GM12878 (cell line): ENCODE results near the gene ITK. TPM values are rescaled to one million over a fixed set of nuclear protein-coding genes. Genes with fewer than 3 reads are reported as not detected.

Experiments used
- ATAC-seq: fragments of 200-7000 bp; cut with Tn5 transposase; 3 replicates; pipeline ENCODE4 v1.9.1; 2020; ENCODE audit warnings: mild to moderate bottlenecking, moderate library complexity
- BruUV-seq: library from RNA; stranded (reverse); fragments of 400-500 nt; replicated peaks from 2 replicates; lab custom pipeline; 2021; lab: Mats Ljungman, UMichigan
- CTCF ChIA-PET: fragments of 300-600 bp; sonication (Branson Sonifier 250); formaldehyde crosslinking; extraction: SDS; loops from one replicate; lab custom pipeline; 2021; ENCODE audit warnings: inconsistent platforms; lab: Yijun Ruan, JAX
- POLR2A ChIA-PET: fragments of 350-600 bp; formaldehyde crosslinking; extraction: SDS; loops from one replicate; lab custom pipeline; 2021; ENCODE audit warnings: inconsistent platforms; lab: Charles Lee
- RAD21 ChIA-PET: fragments of 300-600 bp; sonication (Branson Sonifier 250); formaldehyde crosslinking; loops from one replicate; lab custom pipeline; 2023; ENCODE audit warnings: antibody characterized with exemption; ENCODE audit not compliant: unreplicated experiment; lab: Charles Lee
- SMC1A ChIA-PET: fragments of 300-600 bp; sonication (Branson Sonifier 250); formaldehyde crosslinking; loops from one replicate; lab custom pipeline; 2023; ENCODE audit not compliant: unreplicated experiment, uncharacterized antibody; lab: Charles Lee
- DNase-seq: peaks from one replicate; pipeline ENCODE4 v3.0.0-alpha.2; 2011; ENCODE audit warnings: low read depth, low spot score
- FAIRE-seq: peaks from 3 replicates; lab custom pipeline; 2011; peaks lifted over from hg19 to GRCh38; lab: Jason Lieb, UNC
- H2AFZ ChIP-seq: 2 replicates; pipeline ENCODE4 v1.6.0; 2011; ENCODE audit warnings: low read depth, low read length, control low read depth; ENCODE audit not compliant: control insufficient read depth
- H3K27ac ChIP-seq: 2 replicates; pipeline ENCODE4 v1.5.1; 2011; ENCODE audit warnings: control low read depth; ENCODE audit not compliant: control insufficient read depth, insufficient read depth
- H3K27me3 ChIP-seq, 2 experiments: replicated peaks in 1 of 2; 2 replicates each; pipeline versions ENCODE4 v1.6.0 to v1.6.1; 2011; ENCODE audit warnings: low read length in 1 of 2; ENCODE audit not compliant: control insufficient read depth in 2 of 2, insufficient read depth in 2 of 2
- H3K36me3 ChIP-seq, 2 experiments: 2 replicates each; pipeline ENCODE4 v1.5.1; 2011; ENCODE audit warnings: low read length in 1 of 2; ENCODE audit not compliant: control insufficient read depth in 2 of 2, insufficient read depth in 2 of 2
- H3K4me1 ChIP-seq: 2 replicates; pipeline ENCODE4 v1.6.1; 2011; ENCODE audit warnings: mild to moderate bottlenecking, low read length, moderate library complexity, mixed read lengths; ENCODE audit not compliant: control insufficient read depth, insufficient read depth
- H3K4me2 ChIP-seq: 2 replicates; pipeline ENCODE4 v1.6.0; 2011; ENCODE audit warnings: control low read depth; ENCODE audit not compliant: control insufficient read depth, insufficient read depth
- H3K4me3 ChIP-seq: fragments of 200-600 bp; sonication (generic); 2 replicates; pipeline ENCODE4 v1.5.1; 2016
- H3K79me2 ChIP-seq: 2 replicates; pipeline ENCODE4 v1.6.0; 2011; ENCODE audit warnings: low read length; ENCODE audit not compliant: control insufficient read depth, insufficient read depth
- H3K9ac ChIP-seq: 2 replicates; pipeline ENCODE4 v1.8.0; 2011; ENCODE audit warnings: low read length, control low read depth, mixed read lengths; ENCODE audit not compliant: control insufficient read depth, insufficient read depth
- H3K9me3 ChIP-seq: replicated peaks from 3 replicates; pipeline ENCODE4 v1.5.1; 2011; ENCODE audit warnings: mild to moderate bottlenecking, low read length; ENCODE audit not compliant: control insufficient read depth, insufficient read depth
- H4K20me1 ChIP-seq: 2 replicates; pipeline ENCODE4 v1.6.0; 2011; ENCODE audit not compliant: control insufficient read depth, insufficient read depth
- JUNB ChIP-seq: IDR thresholded peaks from 2 replicates; pipeline ENCODE4 v1.6.1; 2016; ENCODE audit warnings: antibody characterized with exemption, mild to moderate bottlenecking
- MEF2B ChIP-seq: fragments of 450-650 bp; IDR thresholded peaks from 2 replicates; pipeline ENCODE4 v1.6.1; 2018; ENCODE audit warnings: mild to moderate bottlenecking, moderate library complexity; ENCODE audit not compliant: partially characterized antibody, poor library complexity, severe bottlenecking
- NFXL1 ChIP-seq: fragments of 450-650 bp; IDR thresholded peaks from 2 replicates; pipeline ENCODE4 v1.6.1; 2017; ENCODE audit warnings: antibody characterized with exemption, mild to moderate bottlenecking, borderline replicate concordance
- POLR2AphosphoS2 ChIP-seq: IDR thresholded peaks from 2 replicates; pipeline ENCODE4 v1.6.1; 2011; ENCODE audit warnings: low read depth, mild to moderate bottlenecking, low read length, improper control_type of control experiment, moderate library complexity
- SPI1 ChIP-seq: IDR thresholded peaks from 2 replicates; pipeline ENCODE4 v1.6.1; 2011; ENCODE audit warnings: low read depth, mild to moderate bottlenecking, low read length, moderate library complexity, borderline replicate concordance; ENCODE audit not compliant: insufficient read depth
- STAT3 ChIP-seq: IDR thresholded peaks from 2 replicates; pipeline ENCODE4 v1.6.1; 2011; ENCODE audit warnings: low read depth, low read length, improper control_type of control experiment
- WGBS: methylation state at CpG from one replicate; pipeline ENCODE4 v1.1.6; 2016; ENCODE audit warnings: low lambda C conversion rate; ENCODE audit not compliant: insufficient replicate concordance, insufficient coverage; ENCODE audit errors: missing lambda C conversion rate; 5-methylcytosine and 5-hydroxymethylcytosine counted together
- in situ Hi-C: fragments of 300-500 bp; cut with MboI; formaldehyde crosslinking; loops from 9 replicates; pipeline ENCODE4 v1.14.3; 2018; ENCODE audit warnings: mixed read lengths
- intact Hi-C: fragments of 100-400 bp; cut with micrococcal nuclease; formaldehyde crosslinking; loops from one replicate; pipeline ENCODE4 v1.14.2; 2022; ENCODE audit not compliant: unreplicated experiment
- polyA plus RNA-seq, 11 experiments: library from polyadenylated mRNA; depleted of rRNA in 4 of 11; unstranded in 6 of 11; stranded (reverse) in 5 of 11; fragments of >200 nt; fragmentation: Nextera tagmentation in 4 of 11; fragmentation: Illumina TruSeq in 1 of 11; extraction: Ambion mirVana in 4 of 11; extraction: Trizol in 1 of 11; gene quantifications; 1 replicate in 1 of 11; 2 replicates in 10 of 11; pipeline versions ENCODE4 v1.2.1 to v1.2.3, GENCODE V29; 2011 to 2016; ENCODE audit warnings: inconsistent platforms in 2 of 11, missing spikeins in 2 of 11, low read depth in 1 of 11
- total RNA-seq, 4 experiments: library from RNA; depleted of rRNA in 3 of 4; stranded (reverse); fragments of >200 nt in 3 of 4; fragmentation: Illumina TruSeq in 1 of 4; extraction: Trizol in 1 of 4; gene quantifications; 2 replicates each; pipeline versions ENCODE4 v1.2.1 to v1.2.3, GENCODE V29; 2013 to 2021

ITK gene
- total and polyA plus RNA-seq, 10 of the 15 experiments (the other 5 are each of a cell fraction or from before 2014, with no cell fraction given), result 0.05 to 2.4 (median 0.76) TPM

GRCh38 chr5:157196045-157196444 is 15.4 kb downstream of the ITK start:
- no TSS peak for BruUV-seq
- ChIA-PET POLR2A (interaction anchor here (2.1 kb wide), 1 partner anchor 18 kb away, joined by 6 read pairs; no protein-coding TSS in a partner anchor), SMC1A (interaction anchor here (0.7 to 2.5 kb wide), 8 partner anchors 9 to 80 kb away, joined by 3 to 10 read pairs (median 3); no protein-coding TSS in a partner anchor), CTCF (interaction anchor here (0.6 to 2.0 kb wide), 4 partner anchors 9 to 57 kb away, joined by 3 to 5 read pairs (median 4); no protein-coding TSS in a partner anchor), RAD21 (interaction anchor here (1.2 to 1.8 kb wide), 5 partner anchors 18 to 47 kb away, joined by 4 to 9 read pairs (median 5); no protein-coding TSS in a partner anchor)
- H4K20me1 ChIP-seq, result no peaks in the 10 kb centered on the region
- TF ChIP-seq SPI1, result no peak
- TF ChIP-seq MEF2B, result peak; percentile 41
- H3K79me2 ChIP-seq, result no peaks in the 10 kb centered on the region
- H3K36me3 ChIP-seq, result no peaks in the 10 kb centered on the region
- no peaks in the 10 kb centered on the region for H3K4me1 ChIP-seq
- no peak overlapping the region for H3K9ac ChIP-seq
- no peak overlapping the region for H3K4me3 ChIP-seq
- H3K9me3 ChIP-seq, result no peaks in the 10 kb centered on the region
- no peak overlapping the region for H3K4me2 ChIP-seq
- ATAC-seq (peak; percentile 56), FAIRE-seq (no peak), DNase-seq (no peak)
- in situ Hi-C loops (no loop called here), intact Hi-C loops (no loop called here)
- no peak overlapping the region for H3K27ac ChIP-seq
- no peak overlapping the region for H2AFZ ChIP-seq
- no peaks in the 10 kb centered on the region for H3K27me3 ChIP-seq

- Histone ChIP-seq H3K4me2 (no peak overlapping the region), H2AFZ (no peak overlapping the region), H3K4me1 (no peaks in the 10 kb centered on the region), H3K27ac (no peak overlapping the region), H3K27me3 (no peaks in the 10 kb centered on the region), H3K4me3 (no peak overlapping the region), H3K36me3 (no peaks in the 10 kb centered on the region), H4K20me1 (no peaks in the 10 kb centered on the region), H3K9ac (no peak overlapping the region), H3K79me2 (no peaks in the 10 kb centered on the region), H3K9me3 (no peaks in the 10 kb centered on the region)
- in situ Hi-C loops, result no loop called here
- no TSS peak for BruUV-seq
- no peak for ATAC-seq
- no peak for DNase-seq
- 97% methylated on average over 3 of the region's 3 CpGs for WGBS
- FAIRE-seq, result no peak
- ChIA-PET RAD21 (interaction anchor here (1.1 to 1.8 kb wide), 4 partner anchors 25 to 56 kb away, joined by 3 to 9 read pairs (median 4); no protein-coding TSS in a partner anchor), SMC1A (interaction anchor here (1.0 to 2.5 kb wide), 3 partner anchors 25 to 57 kb away, joined by 3 to 10 read pairs (median 5); no protein-coding TSS in a partner anchor), POLR2A (interaction anchor here (2.1 kb wide), 1 partner anchor 17 kb away, joined by 6 read pairs; no protein-coding TSS in a partner anchor), CTCF (interaction anchor here (2.0 kb wide), 1 partner anchor 22 kb away, joined by 5 read pairs; no protein-coding TSS in a partner anchor)
- TF ChIP-seq JUNB (no peak), POLR2AphosphoS2 (no peak), STAT3 (no peak), NFXL1 (no peak)
- intact Hi-C loops, result no loop called here
Observed at GRCh38 chr5:157197086-157197485, 16.4 kb downstream of the ITK start.
